ENCODE measurements around the gene ZNF134.

ZNF134 gene

DNA sequence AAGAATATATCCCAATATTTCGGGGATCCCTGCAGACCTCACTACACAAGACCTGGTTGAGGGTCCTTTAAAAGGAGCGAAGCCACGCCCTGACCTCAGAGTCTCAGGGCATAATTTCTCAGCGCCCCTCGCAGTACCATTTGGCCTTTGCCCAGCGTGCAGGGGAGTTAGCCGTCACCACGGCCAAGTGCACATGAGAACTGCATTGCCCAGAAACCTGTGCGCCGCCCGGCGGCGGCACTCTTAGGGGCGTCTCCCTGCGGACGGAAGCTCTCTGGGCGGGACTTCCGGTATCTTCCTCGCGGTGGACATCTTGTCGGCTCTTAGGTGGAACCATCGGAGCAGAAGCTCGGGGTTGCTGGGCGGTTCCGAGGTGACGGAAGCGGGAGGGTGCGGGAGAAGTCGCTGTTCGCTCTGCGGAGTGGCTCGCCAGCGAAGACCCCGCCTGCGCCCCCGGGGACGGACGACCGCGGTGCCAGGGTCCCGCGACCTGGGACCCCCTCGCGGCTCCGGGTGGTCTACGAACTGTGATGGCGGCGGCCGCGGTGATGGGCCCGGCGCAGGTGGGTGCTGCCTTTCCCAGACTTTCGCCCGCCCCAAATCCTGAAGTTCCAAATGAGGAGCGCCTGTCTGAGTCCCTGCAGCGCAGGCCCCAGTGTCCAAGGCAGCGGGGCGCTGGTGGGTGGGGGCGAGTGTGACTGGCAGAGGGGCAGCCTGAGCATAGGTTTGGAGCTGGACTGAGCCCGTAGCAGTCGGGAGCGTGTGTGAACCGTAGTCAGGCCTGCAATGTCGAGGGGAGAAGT lies at the start of gene ZNF134:
Gene ZNF134 (plus strand): TSS at position 302 of the 803 bp plus-strand sequence. CDS start 5,227 bp downstream, outside the sequence.
- DNase-seq (ENCODE audit: low read depth) = peak; percentile 86

DNA sequence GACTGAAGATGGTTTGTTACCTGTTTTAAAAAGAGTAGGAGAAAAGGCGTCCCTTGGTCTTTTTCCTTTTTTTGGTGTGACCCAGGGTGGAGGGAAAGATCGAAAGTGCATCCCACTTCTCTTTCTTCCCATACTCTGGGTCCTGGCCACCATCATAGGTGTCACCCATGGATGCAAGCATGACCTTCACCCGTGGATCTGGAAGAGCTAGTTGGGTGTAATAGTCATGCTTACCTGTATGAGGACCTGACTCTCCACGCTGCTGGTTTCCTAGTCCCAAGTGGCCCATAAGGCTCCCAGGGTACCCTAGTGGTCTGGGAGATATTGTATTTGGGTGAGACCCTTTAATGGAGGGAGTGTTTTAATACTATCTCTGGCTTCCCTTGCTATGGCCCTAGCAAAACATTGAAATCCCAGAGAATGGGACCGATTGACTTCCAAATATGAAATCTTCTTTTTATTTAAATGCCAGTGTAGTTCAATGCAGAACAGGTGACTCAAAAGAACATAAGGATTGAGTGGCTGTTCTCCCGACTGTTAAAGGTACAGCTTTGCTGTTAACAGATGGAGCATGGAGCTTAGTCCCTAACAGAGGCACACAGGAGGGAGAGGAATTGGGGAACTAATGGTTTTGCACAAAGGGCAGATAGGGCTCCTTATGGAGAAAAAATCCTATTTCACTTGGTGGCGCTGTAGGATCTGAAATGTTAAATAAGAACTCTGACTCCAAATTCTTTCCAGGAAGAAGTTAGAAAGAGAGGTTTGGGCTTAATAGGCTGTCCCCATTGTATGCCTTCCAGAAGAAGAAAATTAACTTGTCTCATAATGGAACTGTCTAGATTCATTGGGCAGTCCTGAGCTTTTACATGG lies 47.4 kb upstream of the ZNF134 start:
- no peak for DNase-seq (ENCODE audit: low read depth)

DNA sequence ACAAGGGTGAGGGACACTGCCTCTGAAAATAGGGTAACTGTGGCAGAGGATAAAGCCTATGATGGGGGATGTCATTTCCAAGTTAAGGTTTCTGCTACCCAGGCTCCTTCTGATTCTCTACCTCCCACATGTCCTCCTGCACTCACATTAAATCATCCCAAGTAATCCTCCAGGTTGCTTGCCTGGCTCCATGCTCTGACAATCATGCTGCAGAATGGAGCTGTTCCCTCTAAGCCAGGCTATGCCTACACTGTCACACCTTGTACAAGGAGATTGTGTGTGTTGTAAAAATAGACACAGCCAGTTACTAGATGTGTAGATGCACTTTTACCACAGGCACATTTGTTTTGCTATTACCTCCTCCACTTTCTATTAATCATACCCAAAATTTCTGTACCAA lies 43.3 kb upstream of the ZNF134 start:
- DNase-seq (ENCODE audit: low read depth) = no peak

DNA sequence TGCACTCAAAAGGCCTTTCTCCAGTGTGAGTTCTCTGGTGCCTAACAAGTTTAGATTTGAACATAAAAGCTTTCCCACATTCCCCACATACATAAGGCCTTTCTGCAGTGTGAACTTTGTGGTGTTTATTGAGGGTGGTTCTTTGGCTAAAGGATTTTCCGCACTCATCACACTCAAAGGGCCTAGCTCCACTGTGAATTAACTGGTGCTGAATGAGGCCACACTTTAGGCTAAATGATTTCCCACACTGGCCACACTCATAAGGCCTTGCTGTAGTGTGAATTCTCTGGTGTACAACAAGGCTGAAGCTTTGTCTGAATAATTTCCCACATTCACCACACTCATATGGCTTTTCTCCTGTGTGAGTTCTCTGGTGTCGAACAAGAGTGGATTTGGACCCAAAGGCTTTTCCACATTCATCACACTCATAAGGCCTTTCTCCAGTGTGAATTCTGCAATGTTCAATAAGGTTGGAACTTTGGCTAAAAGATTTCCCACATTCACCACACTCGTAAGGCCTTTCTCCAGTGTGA lies 41.6 kb upstream of the ZNF134 start:
- DNase-seq (ENCODE audit: low read depth) = no peak

DNA sequence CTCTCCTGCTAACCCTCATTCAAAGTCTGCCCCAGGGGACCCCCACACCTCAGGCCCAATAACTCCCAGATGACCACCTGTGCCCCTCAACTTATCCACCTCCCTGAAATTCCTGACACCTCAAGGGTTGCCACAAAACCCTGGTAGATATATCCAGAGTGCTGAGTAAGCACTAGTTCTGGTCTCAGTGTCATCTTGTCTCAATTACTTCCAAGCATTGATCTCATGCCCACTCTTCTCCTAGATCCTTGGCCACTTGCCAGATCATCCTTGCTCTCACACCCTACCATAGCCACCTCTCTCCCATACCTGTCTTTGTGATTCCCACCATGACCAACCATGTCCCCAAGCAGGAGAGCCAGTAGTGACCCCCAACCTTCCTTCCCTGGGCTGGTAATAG lies 37.4 kb upstream of the ZNF134 start:
- DNase-seq (ENCODE audit: low read depth) = no peak

DNA sequence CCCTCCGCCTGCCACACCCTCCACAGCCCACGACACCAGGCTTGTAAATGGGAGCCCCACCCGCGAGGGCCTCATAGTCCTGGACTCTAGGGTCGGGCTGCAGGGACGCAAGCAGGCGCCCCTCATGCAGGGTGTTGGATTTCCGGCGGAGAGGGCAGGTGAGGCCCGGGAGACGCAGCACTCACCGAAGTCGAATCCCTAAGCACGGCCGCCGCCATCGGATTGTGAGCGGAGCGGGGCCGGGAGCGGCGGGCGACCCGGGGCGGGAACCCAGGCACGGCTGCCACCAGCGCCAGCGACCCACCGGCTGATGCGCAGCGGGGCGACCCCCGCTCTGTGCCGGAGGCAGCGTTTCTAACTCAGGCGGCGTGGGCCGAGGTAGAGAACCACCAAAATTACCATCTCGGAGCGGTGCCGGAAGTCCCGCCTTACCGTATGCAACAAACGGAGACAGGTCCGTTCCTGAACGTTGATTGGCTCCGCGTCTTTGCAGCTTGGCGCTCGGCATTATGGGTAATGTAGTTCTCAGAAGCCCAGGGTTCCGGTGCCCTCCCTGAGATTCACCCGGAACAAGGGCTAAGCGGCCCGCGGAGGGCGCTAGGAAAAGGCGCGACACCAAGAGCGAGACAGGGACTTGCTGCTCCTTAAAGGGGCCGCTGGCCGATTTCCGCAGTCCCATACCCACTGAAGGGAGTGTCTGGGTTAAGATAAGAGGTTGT lies 35.4 kb upstream of the ZNF134 start, which contains the start of gene ZNF416:
Gene ZNF416 (minus strand): TSS at position 425 of the 719 bp plus-strand sequence. CDS start 207 bp downstream, at position 218.
- peak; percentile 95 for DNase-seq (ENCODE audit: low read depth)

DNA sequence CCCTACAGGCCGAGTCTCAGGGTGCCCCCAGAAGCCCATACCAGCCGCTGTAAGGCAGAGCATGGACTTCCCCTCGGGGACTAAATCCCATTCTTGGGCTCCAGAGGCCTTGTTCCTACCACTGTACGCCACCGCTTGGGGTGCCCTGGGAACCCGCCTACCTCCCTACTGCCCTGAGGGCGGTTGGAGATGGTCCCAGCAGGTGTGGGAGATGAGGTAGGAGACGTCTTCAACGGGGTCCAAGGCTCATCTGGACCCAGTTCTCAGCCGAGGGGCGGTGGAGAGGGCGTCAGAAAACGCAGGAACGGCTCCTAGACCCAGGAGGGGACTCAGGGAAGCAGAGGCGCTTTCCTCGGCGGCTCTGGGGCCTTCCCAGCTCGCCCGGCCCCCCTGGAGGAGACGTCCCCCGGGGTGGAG lies 30.9 kb upstream of the ZNF134 start:
- no peak for DNase-seq (ENCODE audit: low read depth)

DNA sequence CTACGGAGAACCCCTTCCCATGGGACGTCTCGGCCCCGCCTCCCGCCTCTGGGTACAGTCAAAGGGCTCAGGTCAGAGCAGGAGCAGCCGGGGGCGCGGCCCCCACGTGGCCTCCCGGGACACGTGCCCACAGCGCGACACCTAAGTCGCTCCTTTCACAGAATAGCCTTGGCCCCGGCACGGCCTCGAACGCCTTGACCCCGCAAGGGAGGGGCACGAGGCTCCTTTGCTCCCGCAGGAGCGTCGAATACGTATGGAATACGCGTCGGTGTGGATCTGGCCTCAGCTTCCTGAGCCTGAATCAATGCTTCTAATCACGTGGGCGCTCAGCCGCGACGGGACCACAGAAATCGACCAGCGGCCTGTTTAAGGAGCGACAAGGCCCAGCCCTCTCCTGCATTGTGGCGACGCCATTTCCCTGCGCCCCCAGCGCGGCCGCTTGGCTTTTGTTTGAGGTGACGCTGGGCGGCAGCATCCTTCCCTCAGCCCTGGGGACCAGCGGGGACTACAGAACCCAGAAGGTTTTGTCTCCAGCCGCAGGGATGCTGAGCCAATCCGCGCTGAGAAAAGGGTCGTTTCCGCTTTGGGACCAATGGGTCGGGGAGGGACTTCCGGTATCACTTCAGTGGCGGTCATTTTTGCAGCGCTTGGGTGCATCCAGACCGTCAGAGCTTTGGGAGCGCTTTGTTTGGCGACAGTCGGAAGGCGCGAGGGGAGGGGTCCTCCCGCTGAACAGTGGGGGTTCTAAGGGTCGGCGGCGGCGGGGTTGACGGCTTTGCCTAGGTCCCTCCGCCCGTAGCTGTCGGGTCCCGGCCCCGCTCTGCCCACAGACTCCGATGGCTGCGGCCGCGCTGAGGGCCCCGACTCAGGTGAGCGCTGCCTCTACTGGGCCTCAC lies 30.3 kb upstream of the ZNF134 start, which contains the start of gene ZIK1:
Gene ZIK1 (plus strand): TSS at position 625 of the 896 bp plus-strand sequence. CDS start 212 bp downstream, at position 837.
- DNase-seq (ENCODE audit: low read depth) = peak; percentile 80

DNA sequence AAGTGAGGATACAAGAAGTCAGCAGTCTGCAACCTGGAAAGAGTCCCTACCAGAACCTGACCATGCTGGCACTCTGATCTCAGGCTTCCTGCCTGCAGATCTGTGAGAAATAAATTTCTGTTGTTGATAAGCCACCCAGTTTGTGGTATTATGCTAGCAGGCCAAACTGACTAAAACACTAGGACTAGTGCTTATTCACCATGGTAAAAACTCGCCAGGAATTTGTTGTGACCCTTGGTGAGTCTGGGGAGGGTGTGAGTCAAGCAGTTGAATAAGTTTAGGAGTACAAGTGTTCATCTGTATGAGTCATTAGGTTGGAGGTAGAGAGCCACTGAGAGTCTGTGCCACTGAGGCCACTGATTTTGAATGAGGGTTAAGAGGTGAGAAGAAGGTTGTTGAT lies 26.5 kb upstream of the ZNF134 start:
- no peak for DNase-seq (ENCODE audit: low read depth)

DNA sequence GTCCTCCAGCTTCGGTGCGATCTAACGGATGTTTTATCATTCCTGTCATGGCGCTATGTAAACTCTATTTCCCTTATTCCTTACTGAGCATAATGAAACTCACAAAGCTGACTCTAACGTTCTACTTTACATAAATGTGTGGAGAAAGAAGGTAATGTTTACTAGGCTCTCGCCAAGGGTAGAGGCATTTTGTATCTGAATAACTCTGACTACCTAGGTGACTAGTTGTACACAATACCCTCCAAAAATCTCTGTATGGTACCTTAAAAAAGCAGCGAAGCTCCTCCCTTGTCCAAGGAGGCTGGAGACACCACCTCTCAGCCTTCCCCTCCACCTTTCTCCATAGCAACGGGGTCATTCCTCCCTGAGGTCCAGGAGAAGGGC lies 14.7 kb upstream of the ZNF134 start:
- DNase-seq (ENCODE audit: low read depth) = no peak

DNA sequence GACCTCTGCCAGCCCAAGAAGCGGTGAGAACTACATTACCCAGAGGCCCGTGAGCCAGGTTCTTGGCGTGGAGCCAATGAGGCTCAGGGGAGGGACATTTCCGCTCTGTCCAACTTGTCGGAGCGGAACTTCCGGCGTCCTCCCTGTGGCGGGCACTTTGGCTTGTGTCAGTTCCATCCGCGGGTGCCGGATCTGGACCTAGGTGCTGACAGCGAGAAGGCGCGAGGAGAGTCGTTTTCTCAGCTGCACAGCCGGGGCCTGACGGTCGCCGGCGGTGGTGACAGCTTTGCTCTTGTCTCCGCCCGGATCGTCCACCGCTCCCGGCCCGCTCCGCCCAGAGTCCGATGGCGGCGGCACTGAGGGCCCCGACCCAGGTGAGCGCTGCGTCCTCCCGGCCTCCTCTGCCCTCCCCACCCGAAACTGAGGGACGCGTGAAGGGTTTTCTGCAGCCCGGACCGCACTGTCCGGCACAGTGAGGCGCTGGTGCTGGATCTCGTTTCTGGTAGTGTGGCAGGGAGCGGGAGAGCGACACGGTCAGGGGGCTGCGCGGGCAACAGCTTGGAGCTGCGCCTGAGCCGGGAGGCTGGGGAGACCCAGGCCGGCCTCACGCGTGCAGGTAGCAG lies 14.2 kb upstream of the ZNF134 start, which contains the start of gene ZNF530:
Gene ZNF530 (plus strand): TSS at position 125 of the 623 bp plus-strand sequence. CDS start 4,461 bp downstream, outside the sequence.
- DNase-seq (ENCODE audit: low read depth) = peak; percentile 87

DNA sequence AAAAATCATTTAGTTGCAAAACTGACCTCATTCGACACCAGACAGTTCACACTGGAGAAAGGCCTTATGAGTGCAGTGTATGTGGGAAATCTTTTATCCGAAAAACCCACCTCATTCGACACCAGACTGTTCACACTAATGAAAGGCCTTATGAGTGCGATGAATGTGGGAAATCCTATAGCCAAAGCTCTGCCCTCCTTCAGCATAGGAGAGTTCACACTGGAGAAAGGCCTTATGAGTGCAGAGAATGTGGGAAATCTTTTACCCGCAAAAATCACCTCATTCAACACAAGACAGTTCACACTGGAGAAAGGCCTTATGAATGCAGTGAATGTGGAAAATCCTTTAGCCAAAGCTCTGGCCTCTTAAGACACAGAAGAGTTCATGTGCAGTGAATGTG lies 7.1 kb upstream of the ZNF134 start:
- no peak for DNase-seq (ENCODE audit: low read depth)

DNA sequence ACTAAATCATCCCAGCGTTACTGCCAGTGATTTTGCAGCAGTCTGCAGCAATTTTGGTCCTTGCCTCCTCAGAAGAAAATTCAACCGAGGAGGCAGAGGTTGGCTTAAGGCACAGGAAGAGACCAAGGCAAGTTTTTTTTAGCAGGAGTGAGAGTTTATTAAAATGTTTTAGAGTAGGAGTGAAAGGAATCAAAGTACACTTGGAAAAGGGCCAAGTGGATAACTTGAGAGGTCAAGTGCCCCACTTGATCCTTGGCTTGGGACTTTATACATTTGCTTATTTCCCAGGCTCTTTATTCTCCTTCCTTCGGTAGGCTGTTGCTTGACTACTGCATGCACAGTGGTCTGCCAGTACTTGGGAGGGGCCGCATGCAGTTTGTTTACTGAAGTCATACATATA lies 2.9 kb upstream of the ZNF134 start:
- DNase-seq (ENCODE audit: low read depth) = no peak

DNA sequence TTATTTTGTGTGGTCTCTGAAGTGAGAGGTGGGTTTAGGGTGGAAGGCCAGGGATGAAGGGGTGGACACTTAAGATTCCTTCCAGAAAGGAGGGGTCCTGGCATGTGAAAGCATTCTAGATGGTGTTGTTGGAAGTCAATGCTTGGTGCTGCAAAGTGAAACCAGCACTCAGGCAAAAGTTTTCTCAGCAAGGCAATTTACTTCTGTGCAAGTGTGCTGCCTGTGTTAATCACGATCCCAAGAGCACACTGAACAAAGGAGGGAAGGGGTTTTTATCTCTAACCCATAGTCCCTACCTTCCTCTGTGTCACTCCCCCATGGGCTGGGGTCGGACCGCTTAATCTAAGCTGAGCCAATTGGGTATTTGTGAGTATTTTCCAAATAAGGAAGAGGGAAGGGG lies 1.3 kb downstream of the ZNF134 start:
- DNase-seq (ENCODE audit: low read depth) = no peak

DNA sequence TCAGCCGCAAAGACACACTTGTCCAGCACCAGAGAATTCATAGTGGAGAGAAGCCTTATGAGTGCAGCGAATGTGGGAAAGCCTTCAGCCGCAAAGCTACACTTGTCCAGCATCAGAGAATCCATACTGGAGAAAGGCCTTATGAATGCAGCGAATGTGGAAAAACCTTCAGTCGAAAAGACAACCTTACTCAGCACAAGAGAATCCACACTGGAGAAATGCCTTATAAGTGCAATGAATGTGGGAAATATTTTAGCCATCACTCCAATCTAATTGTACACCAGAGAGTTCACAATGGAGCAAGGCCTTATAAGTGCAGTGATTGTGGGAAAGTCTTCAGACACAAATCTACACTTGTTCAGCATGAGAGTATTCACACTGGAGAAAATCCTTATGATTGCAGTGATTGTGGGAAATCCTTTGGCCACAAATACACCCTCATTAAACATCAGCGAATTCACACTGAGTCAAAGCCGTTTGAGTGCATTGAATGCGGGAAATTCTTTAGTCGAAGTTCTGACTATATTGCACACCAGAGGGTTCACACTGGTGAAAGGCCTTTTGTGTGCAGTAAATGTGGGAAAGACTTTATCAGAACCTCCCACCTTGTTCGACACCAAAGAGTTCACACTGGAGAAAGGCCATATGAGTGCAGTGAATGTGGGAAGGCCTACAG lies 6.8 kb downstream of the ZNF134 start:
- DNase-seq (ENCODE audit: low read depth) = no peak

DNA sequence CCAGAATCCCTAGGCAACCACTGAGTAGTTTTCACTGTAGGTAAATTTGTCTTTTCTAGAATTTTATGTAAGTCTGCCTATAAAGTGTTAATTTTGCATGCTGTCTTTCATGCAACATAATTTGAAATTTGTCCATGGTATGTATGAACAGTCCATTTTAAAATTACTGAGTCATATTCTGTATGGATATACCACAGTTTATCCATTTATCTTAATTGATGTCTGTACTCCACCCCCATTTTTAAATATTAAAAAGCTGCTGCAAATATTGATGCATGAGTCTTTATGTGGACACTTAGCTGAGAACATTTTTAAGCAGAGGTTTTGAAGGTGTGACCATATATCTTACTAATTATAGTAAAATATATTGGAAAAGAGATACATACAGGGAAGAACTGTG lies 9.0 kb downstream of the ZNF134 start:
- DNase-seq (ENCODE audit: low read depth) = no peak

DNA sequence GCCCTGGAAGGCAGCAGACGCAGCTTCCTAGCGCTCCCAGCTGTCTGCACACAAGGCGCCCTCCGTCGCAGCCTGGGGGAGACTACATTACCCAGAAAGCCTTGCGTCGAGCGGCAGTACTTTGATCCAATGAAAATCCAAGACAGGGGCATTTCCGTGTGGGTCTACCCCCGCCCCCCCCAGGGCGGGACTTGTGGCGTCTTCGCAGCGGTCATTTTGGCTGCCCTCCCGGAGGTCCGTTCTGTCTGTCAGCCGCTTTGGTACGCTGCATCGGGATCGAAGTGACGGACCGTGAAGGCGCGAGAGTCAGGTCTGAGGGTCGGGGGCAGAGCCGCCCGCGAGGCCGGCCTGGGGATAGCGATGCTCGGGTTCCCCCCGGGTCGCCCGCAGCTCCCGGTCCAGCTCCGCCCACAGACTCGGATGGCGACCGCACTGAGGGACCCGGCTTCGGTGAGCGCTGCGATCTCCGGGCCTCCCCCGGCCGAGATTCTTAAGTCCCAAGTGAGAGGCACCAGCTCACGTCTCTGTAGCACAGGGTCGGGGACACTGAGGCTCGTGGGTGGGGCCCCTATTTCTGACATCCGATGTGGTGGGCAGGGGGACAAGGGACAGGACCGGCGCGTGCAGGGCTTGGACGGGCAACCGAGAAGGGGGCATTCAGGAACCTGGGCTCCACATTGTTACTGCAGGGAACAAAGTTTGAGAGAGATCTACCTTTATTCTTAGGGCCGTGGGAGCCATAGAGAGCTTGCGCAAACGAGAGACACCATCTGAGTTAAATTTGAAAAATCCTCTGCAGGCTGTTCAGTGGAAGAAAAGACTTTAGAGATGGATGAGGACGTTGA lies 19.2 kb downstream of the ZNF134 start, which contains the start of gene ZNF211:
Gene ZNF211 (plus strand): TSS at position 182 of the 845 bp plus-strand sequence. CDS start 179 bp downstream, at position 361.
- DNase-seq (ENCODE audit: low read depth) = peak; percentile 80

DNA sequence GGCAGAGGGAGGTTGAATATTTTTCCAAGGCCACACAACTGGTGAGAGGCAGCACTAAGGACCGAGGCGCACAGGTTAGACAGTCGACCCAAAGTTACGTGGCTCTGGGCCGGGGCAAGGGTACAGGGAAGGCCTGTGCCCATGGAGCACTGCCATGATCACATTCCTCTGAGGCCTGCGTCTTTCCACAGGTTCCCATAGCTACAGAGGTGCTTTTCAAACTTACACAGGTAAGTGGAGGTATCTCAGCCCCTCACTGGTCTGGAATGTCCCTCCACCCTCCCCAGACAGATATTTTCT lies 19.7 kb downstream of the ZNF134 start:
- no peak for DNase-seq (ENCODE audit: low read depth)

DNA sequence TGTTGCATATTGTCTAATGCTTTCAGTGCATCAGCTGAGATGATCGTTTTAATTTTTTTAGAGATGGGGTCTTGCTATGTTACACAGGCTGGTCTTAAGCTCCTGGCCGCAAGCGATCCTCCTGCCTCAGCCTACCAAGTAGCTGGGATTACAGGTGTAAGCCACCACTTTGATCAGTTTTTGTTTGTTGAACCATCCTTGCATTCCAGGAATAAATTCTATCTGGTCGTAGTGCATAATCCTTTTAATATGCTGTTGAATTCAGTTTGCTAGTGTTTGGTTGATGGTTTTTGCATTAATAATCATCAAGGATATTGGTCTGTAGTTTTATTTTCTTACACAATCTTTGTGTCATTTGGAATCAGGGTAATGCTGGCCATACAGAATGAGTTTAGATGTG lies 23.3 kb downstream of the ZNF134 start:
- no peak for DNase-seq (ENCODE audit: low read depth)

All from activated T-cell treated with anti-CD3 and anti-CD28 coated beads for 24 hours (primary cell).